IPS DF 6.9 (cell line): ENCODE results near the gene LITAF.
"Not testable (repeated sequence)": the region's sequence is repeated elsewhere in the genome, so short reads cannot be mapped to it uniquely, and the experiment has no call there.

ENCODE experiments used
- DNase-seq: peaks from one replicate; pipeline ENCODE4 v3.0.0-alpha.2; 2013; ENCODE audit warnings: low read depth, low spot score
- H3K27ac ChIP-seq: one replicate; pipeline ENCODE4 v1.5.1; 2013; ENCODE audit warnings: low read length, control low read depth
- H3K27me3 ChIP-seq: 2 replicates; pipeline ENCODE4 v1.6.1; 2013; ENCODE audit warnings: mild to moderate bottlenecking, low read length; ENCODE audit not compliant: control insufficient read depth, insufficient read depth
- H3K36me3 ChIP-seq: 2 replicates; pipeline ENCODE4 v1.6.1; 2013; ENCODE audit warnings: low read length; ENCODE audit not compliant: control insufficient read depth, insufficient read depth
- H3K4me1 ChIP-seq: 2 replicates; pipeline ENCODE4 v1.6.1; 2013; ENCODE audit warnings: low read length; ENCODE audit not compliant: control insufficient read depth, insufficient read depth
- H3K4me3 ChIP-seq: 2 replicates; pipeline ENCODE4 v1.5.1; 2013; ENCODE audit warnings: mild to moderate bottlenecking, low read length
- H3K9me3 ChIP-seq: 2 replicates; pipeline ENCODE4 v1.6.1; 2013; ENCODE audit warnings: low read length, inconsistent platforms; ENCODE audit not compliant: control insufficient read depth, insufficient read depth
- WGBS: extraction: QIAGEN DNeasy Blood & Tissue Kit; methylation state at CpG from one replicate; pipeline ENCODE4 v1.1.7; 2013; ENCODE audit warnings: mixed read lengths, missing lambda C conversion rate; ENCODE audit not compliant: insufficient read length, insufficient coverage; 5-methylcytosine and 5-hydroxymethylcytosine counted together

The LITAF gene

DNA sequence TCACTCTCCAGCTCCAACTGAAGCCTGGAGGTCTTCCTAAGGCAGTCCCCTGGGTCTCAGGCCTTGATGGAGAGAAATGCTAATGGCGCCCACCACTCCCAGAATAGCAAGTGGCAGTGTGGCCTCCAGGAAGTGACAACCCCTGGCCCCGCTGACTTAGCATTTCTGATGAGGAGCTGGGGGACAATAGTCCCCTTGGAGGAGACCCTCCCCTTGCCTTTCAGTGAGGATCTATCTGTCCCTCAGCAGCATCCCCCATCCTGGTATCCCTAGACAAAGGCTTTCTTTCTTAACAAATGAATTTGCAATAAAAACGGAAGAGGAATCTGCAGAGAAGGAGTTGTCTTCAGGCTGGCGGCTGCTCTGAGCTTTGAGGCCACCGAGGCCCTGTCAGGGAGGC lies 68.8 kb downstream of the LITAF start:
- Histone ChIP-seq H3K27me3 (no peaks in the 10 kb centered on the region), H3K9me3 (no peaks in the 10 kb centered on the region), H3K27ac (no peak overlapping the region), H3K36me3 (no peaks in the 10 kb centered on the region), H3K4me3 (no peak overlapping the region), H3K4me1 (0 out of 2 replicates have a peak, but pooled peaks cover 3% of the 10 kb centered on the region)
- no peak for DNase-seq
- WGBS = no CpG with 5 or more reads among the region's 5 CpGs

DNA sequence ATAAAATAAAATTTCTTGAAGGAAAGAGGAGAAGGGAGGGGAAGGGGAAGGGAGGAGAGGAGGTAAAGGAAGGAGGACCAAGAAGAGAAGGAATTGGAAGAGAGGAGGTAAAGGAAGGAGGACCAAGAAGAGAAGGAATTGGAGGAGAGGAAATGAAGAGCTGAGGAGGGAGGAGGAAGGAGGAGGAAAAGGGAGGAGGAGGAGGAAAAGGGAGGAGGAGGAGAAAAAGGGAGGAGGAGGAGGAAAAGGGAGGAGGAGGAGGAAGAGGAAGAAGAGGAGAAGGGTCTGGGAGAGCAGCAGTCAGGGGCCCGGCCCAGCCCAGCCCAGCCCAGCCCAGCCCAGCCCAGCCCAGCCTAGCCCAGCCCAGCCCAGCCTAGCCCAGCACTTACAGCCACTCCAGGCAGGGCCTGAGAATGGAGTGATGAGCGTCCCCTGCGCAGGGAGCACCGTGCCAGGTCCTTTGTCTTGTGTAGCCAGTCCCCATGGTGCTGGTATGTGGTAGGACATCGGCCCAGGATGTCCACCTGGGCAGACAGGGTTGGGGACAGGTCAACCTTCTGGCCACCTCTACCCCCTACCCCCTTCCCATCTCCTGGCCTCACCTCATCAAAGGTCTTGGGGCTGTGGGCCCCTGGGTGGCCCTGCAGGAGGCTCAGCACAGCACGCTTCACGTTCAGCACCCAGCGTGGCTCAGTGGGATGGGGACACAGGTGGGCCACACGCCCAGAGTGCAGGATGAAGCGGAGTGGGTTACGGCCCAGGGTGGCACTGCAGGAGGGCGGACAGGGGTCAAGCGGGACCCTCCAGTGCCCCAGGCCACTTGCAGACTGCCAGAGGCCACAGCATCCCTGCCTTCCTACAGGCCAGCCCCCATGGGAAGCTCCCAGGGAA lies 70.9 kb downstream of the LITAF start:
- Histone ChIP-seq H3K27me3 (no peaks in the 10 kb centered on the region), H3K9me3 (no peaks in the 10 kb centered on the region), H3K27ac (no peak overlapping the region), H3K36me3 (no peaks in the 10 kb centered on the region), H3K4me1 (0 out of 2 replicates have a peak, but pooled peaks cover 3% of the 10 kb centered on the region), H3K4me3 (no peak overlapping the region)
- DNase-seq = no peak
- whole genome bisulfite sequencing = no CpG with 5 or more reads among the region's 13 CpGs

GRCh38 chr16:11514283-11514682 lies 72.4 kb downstream of the LITAF start:
- Histone ChIP-seq H3K9me3 (no peaks in the 10 kb centered on the region), H3K27me3 (no peaks in the 10 kb centered on the region), H3K4me1 (0 out of 2 replicates have a peak, but pooled peaks cover 3% of the 10 kb centered on the region), H3K4me3 (no peak overlapping the region), H3K36me3 (no peaks in the 10 kb centered on the region), H3K27ac (no peak overlapping the region)
- no peak for DNase-seq
- WGBS = no CpG with 5 or more reads among the region's 14 CpGs

GRCh38 chr16:11513366-11513765 lies 73.4 kb downstream of the LITAF start:
- not testable (repeated sequence) for DNase-seq, H3K36me3 ChIP-seq, H3K4me1 ChIP-seq, H3K27me3 ChIP-seq, H3K27ac ChIP-seq, H3K9me3 ChIP-seq, H3K4me3 ChIP-seq
- no CpG with 5 or more reads among the region's 13 CpGs for WGBS

DNA sequence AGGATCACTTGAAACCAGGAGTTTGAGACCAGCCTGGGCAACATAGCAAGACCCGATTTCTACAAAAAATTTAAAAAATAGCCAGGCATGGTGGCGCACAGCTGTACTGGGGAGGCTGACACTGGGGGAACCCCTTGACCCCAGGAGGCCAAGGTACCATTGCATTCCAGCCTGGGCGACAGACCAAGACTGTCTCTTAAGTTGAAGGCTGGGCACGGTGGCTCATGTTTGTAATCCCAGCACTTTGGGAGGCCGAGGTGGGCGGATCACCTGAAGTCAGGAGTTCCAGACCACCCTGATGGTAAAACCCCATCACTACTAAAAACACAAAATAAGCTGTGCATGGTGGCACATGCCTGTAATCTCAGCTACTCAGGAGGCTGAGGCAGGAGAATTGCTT lies 74.9 kb downstream of the LITAF start:
- Histone ChIP-seq H3K36me3 (no peaks in the 10 kb centered on the region), H3K9me3 (no peaks in the 10 kb centered on the region), H3K4me3 (no peak overlapping the region), H3K27me3 (no peaks in the 10 kb centered on the region), H3K4me1 (no peaks in the 10 kb centered on the region), H3K27ac (no peak overlapping the region)
- no CpG with 5 or more reads among the region's 6 CpGs for WGBS
- DNase-seq = no peak

GRCh38 chr16:11511328-11511727 lies 75.4 kb downstream of the LITAF start:
- Histone ChIP-seq H3K27ac (no peak overlapping the region), H3K4me3 (no peak overlapping the region), H3K27me3 (no peaks in the 10 kb centered on the region), H3K4me1 (no peaks in the 10 kb centered on the region), H3K36me3 (no peaks in the 10 kb centered on the region), H3K9me3 (no peaks in the 10 kb centered on the region)
- DNase-seq = no peak
- WGBS = no CpG with 5 or more reads among the region's 2 CpGs

DNA sequence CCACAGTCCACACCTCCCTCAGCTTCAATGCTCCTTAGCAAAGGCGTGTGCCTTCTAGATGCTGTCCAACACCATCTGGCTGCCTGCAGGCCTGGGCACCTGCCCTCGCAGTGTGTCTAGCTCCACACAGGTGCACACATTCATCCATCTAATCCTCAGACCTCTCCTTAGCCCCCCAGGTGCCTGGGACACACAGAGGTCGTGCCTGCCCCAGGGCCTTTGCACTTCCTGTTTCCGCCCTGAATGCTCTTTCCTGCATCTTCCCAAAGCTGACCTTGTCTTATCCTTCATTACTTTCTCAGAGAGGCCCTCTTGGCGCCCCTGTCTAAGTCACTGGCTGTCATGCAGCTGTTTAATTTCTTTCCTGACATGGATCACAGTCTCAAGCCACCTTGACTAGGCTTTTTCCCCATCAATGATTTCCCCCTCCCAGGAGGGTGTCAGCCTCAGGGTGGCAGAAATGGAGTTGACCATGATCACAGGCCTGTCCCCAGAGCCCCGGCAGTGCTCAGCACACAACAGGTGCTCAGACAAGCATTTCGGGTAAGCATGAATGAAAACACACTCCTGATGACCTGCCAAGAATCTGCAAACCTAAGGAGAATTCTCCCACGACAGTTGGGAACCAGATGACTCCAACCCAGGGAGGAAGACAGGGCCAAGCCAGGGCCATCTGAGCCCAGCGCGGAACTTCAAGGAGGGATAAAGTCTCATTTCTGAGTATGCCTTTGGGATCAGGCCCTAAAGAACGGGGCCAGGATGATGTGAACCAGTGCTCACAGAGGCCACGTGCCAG lies 76.3 kb downstream of the LITAF start:
- no CpG with 5 or more reads among the region's 12 CpGs for WGBS
- H3K9me3 ChIP-seq = no peaks in the 10 kb centered on the region
- no peak for DNase-seq

DNA sequence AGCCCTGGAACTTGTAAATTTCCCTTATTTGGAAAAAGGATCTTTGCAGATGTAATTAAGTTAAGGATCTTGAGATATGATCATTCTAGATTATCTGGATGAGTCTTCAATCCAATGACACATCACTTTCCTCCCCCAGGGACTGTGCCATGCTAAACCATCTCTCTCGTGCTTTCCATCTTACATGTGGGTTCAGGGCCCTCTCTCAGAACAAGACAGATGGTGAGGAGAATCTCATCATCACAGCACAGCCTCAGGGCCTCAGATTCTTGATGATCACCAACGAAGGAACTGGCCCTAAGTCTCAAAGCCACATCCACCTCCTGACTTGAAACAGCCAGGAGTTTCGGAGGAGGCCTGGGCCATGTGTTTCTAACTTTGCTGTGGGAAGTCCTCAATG lies 78.7 kb downstream of the LITAF start:
- Histone ChIP-seq H3K27me3 (no peaks in the 10 kb centered on the region), H3K4me1 (no peaks in the 10 kb centered on the region), H3K9me3 (no peaks in the 10 kb centered on the region), H3K4me3 (no peak overlapping the region), H3K27ac (no peak overlapping the region), H3K36me3 (no peaks in the 10 kb centered on the region)
- no peak for DNase-seq
- no CpG with 5 or more reads among the region's 3 CpGs for WGBS

More for the DNA sequence above, 76.3 kb downstream of the LITAF start:
- no peak overlapping the region for H3K27ac ChIP-seq
- no peak overlapping the region for H3K4me3 ChIP-seq
- H3K36me3 ChIP-seq = no peaks in the 10 kb centered on the region
- H3K27me3 ChIP-seq = no peaks in the 10 kb centered on the region
- H3K4me1 ChIP-seq = no peaks in the 10 kb centered on the region

DNA sequence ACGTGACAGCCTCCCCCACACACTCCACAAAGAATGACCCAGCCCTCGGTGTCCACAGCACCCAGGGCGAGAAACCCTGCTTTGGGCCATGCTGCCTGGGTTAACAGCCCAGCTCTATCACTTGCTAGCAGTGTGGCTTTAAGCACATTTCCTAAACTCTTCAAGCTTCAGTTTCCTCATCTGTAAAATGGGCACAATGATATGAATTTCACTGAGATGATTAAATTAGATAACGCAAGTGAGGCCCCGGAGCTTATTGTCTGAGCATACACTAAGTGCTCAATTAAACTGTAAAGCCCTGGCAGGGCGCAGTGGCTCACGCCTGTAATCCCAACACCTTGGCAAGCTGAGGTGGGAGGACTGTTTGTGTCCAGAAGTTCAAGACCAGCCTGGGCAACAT lies 79.4 kb downstream of the LITAF start:
- no peaks in the 10 kb centered on the region for H3K9me3 ChIP-seq
- WGBS = no CpG with 5 or more reads among the region's 7 CpGs
- no peak overlapping the region for H3K27ac ChIP-seq
- no peaks in the 10 kb centered on the region for H3K27me3 ChIP-seq
- H3K36me3 ChIP-seq = no peaks in the 10 kb centered on the region
- H3K4me3 ChIP-seq = no peak overlapping the region
- DNase-seq = no peak
- no peaks in the 10 kb centered on the region for H3K4me1 ChIP-seq

DNA sequence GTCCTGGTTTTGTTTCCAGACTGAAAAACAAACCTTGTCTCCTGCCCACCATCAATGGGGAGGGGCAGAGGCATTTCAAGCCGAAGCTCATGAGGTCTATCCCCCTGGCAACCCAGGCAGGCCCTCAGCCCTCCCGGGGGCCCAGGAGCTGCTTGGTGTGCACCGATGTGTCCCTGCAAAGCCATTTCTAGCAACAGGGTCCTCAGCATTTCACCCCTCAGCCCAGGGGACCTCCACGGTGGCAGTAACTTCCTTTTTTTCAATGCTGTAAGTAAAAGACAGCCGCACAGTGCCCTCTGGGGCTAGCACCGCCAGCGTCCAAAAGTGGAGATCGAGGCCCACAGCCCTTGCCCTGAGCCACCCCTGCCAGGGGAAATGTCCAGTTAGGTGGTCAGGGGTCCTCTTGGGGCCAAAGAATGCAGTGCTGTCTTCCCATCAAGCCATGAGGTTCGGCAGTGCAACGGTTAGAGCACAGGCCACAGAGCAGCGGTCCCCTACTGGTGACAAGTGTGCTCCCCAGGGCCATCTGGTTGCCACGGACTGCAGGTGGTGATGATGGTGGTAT lies 79.9 kb downstream of the LITAF start:
- WGBS = no CpG with 5 or more reads among the region's 12 CpGs
- no peak overlapping the region for H3K4me3 ChIP-seq

More for the DNA sequence above, 79.9 kb downstream of the LITAF start:
- H3K36me3 ChIP-seq = no peaks in the 10 kb centered on the region
- H3K27ac ChIP-seq = no peak overlapping the region
- H3K4me1 ChIP-seq = no peaks in the 10 kb centered on the region; the same call in 1 of the 2 replicates
- H3K27me3 ChIP-seq = no peaks in the 10 kb centered on the region
- no peaks in the 10 kb centered on the region for H3K9me3 ChIP-seq
- no peak for DNase-seq
